NCI-H345 (cell line): ENCODE measurements around the gene SDSL.

Experiments
- DNase-seq: peaks from one replicate; lab custom pipeline; 2025; lab: John Stamatoyannopoulos, UW

Gene SDSL

GRCh38 chr12:113468365-113469223 lies 46.4 kb downstream of the SDSL start:
- no peak for DNase-seq

GRCh38 chr12:113469224-113469948 lies 47.2 kb downstream of the SDSL start:
- no peak for DNase-seq

- DNase-seq, result no peak
Observed at GRCh38 chr12:113469949-113470743, 48.0 kb downstream of the SDSL start.

GRCh38 chr12:113470871-113471618 lies 48.9 kb downstream of the SDSL start:
- DNase-seq, result no peak

GRCh38 chr12:113471619-113472171 lies 49.5 kb downstream of the SDSL start, which contains the start of gene LHX5:
TSS of gene LHX5 (minus strand) at chr12:113471871. CDS start at chr12:113471498, 373 bp downstream.
- no peak for DNase-seq

- DNase-seq, result no peak
Observed at GRCh38 chr12:113472191-113473121, 50.3 kb downstream of the SDSL start.

- no peak for DNase-seq
Observed at GRCh38 chr12:113473400-113473799, 51.2 kb downstream of the SDSL start.

GRCh38 chr12:113473942-113474341 lies 51.8 kb downstream of the SDSL start:
- no peak for DNase-seq

GRCh38 chr12:113474635-113475436 lies 52.7 kb downstream of the SDSL start:
- DNase-seq, result no peak

- no peak for DNase-seq
Observed at GRCh38 chr12:113475451-113476175, 53.4 kb downstream of the SDSL start.

GRCh38 chr12:113476176-113476986 lies 54.2 kb downstream of the SDSL start:
- DNase-seq, result no peak

- DNase-seq, result no peak
Observed at GRCh38 chr12:113477171-113477841, 55.1 kb downstream of the SDSL start.

GRCh38 chr12:113477842-113478215 lies 55.6 kb downstream of the SDSL start:
- no peak for DNase-seq

GRCh38 chr12:113478351-113479011 lies 56.3 kb downstream of the SDSL start:
- no peak for DNase-seq

- DNase-seq, result no peak
Observed at GRCh38 chr12:113479216-113479589, 57.0 kb downstream of the SDSL start.

- DNase-seq, result no peak
Observed at GRCh38 chr12:113479590-113480335, 57.6 kb downstream of the SDSL start.
